CD4-positive, CD25-positive, alpha-beta regulatory T cell (primary cell): ENCODE results near the gene VCX3B. TPM values are rescaled to one million over a fixed set of nuclear protein-coding genes. Genes with fewer than 3 reads are reported as not detected.
"Not testable (repeated sequence)": the region's sequence is repeated elsewhere in the genome, so short reads cannot be mapped to it uniquely, and the experiment has no call there.

ENCODE experiments used
- ATAC-seq, 2 donors: fragments of 150-1000 bp; cut with Tn5 transposase; one replicate each; pipeline ENCODE4 v1.10.0; 2021; ENCODE audit warnings: low read depth in 2 of 2, moderate number of reproducible peaks in 2 of 2, moderate library complexity in 1 of 2
- DNase-seq, 3 donors: peaks; one replicate each; pipeline versions ENCODE4 v3.0.0 to v3.0.0-alpha.2; 2012 to 2022; ENCODE audit warnings: mixed read lengths in 1 of 3
- H3K27ac ChIP-seq: one replicate; pipeline ENCODE4 v1.7.0; 2013; ENCODE audit warnings: mild to moderate bottlenecking, low read length; ENCODE audit not compliant: insufficient read depth, poor library complexity, severe bottlenecking
- H3K27me3 ChIP-seq: one replicate; pipeline ENCODE4 v1.7.0; 2013; ENCODE audit warnings: low read length; ENCODE audit not compliant: control insufficient read depth, insufficient read depth
- H3K36me3 ChIP-seq: one replicate; pipeline ENCODE4 v1.7.0; 2013; ENCODE audit warnings: mild to moderate bottlenecking, low read length, moderate library complexity; ENCODE audit not compliant: control insufficient read depth, insufficient read depth
- H3K4me1 ChIP-seq: 2 replicates; pipeline ENCODE4 v1.7.0; 2013; ENCODE audit warnings: mild to moderate bottlenecking, low read length; ENCODE audit not compliant: insufficient read depth, control insufficient read depth, poor library complexity, severe bottlenecking
- H3K4me3 ChIP-seq: one replicate; pipeline ENCODE4 v1.7.0; 2013; ENCODE audit warnings: low read depth, mild to moderate bottlenecking, low read length, moderate library complexity
- H3K9me3 ChIP-seq, 2 experiments: 1 replicate in 1 of 2; 2 replicates in 1 of 2; pipeline ENCODE4 v1.7.0; 2013; ENCODE audit warnings: low read length in 2 of 2, mild to moderate bottlenecking in 1 of 2, moderate library complexity in 1 of 2; ENCODE audit not compliant: control insufficient read depth in 2 of 2
- H3K27ac Mint-ChIP-seq, 3 donors: one replicate each; pipeline ENCODE4 v1.8.0; 2020 to 2022; ENCODE audit warnings: mild to moderate bottlenecking in 3 of 3, mixed read lengths in 3 of 3, moderate library complexity in 2 of 3
- H3K27me3 Mint-ChIP-seq: one replicate; pipeline ENCODE4 v1.8.0; 2022; ENCODE audit warnings: mild to moderate bottlenecking, mixed read lengths
- H3K36me3 Mint-ChIP-seq: one replicate; pipeline ENCODE4 v1.8.0; 2020; ENCODE audit warnings: mixed read lengths
- H3K4me1 Mint-ChIP-seq, 4 donors: one replicate each; pipeline ENCODE4 v1.8.0; 2020 to 2022; ENCODE audit warnings: mixed read lengths in 4 of 4, mild to moderate bottlenecking in 1 of 4
- H3K4me3 Mint-ChIP-seq, 4 donors: one replicate each; pipeline ENCODE4 v1.8.0; 2020 to 2022; ENCODE audit warnings: mild to moderate bottlenecking in 4 of 4, mixed read lengths in 4 of 4, moderate library complexity in 3 of 4
- H3K9me3 Mint-ChIP-seq, 7 donors: one replicate each; pipeline ENCODE4 v1.8.0; 2020 to 2022; ENCODE audit warnings: mixed read lengths in 7 of 7, mild to moderate bottlenecking in 3 of 7, moderate library complexity in 2 of 7
- polyA plus RNA-seq, 4 donors: library from polyadenylated mRNA; unstranded; fragments of 300-500 nt; fragmentation: Illumina TruSeq; gene quantifications; one replicate each; pipeline ENCODE4 v1.2.3, GENCODE V29; 2021
- total RNA-seq: library from RNA; stranded (reverse); gene quantifications from one replicate; pipeline ENCODE4 v1.2.3, GENCODE V29; 2022

VCX3B gene
- total and polyA plus RNA-seq, 5 donors from 2014 or later: not detected

- not testable (repeated sequence) for H3K36me3 Mint-ChIP-seq, H3K27ac Mint-ChIP-seq, H3K9me3 ChIP-seq, DNase-seq, H3K27me3 ChIP-seq, H3K9me3 Mint-ChIP-seq, H3K4me1 Mint-ChIP-seq, H3K27ac ChIP-seq, H3K27me3 Mint-ChIP-seq, H3K4me1 ChIP-seq, H3K36me3 ChIP-seq, ATAC-seq, H3K4me3 ChIP-seq
- peak overlapping the region in 1 of 4 donors; percentile 44 for H3K4me3 Mint-ChIP-seq
Measured at GRCh38 chrX:8502101-8502500, 37.5 kb downstream of the VCX3B start.

- Histone ChIP-seq H3K27ac (no peak overlapping the region), H3K4me1 (no peaks in the 10 kb centered on the region), H3K4me3 (no peak overlapping the region), H3K27me3 (no peaks in the 10 kb centered on the region), H3K36me3 (no peaks in the 10 kb centered on the region), H3K9me3 (no peaks in the 10 kb centered on the region)
- ATAC-seq: no peak
- Mint-ChIP-seq H3K27ac (no peak overlapping the region), H3K27me3 (no peaks in the 10 kb centered on the region), H3K36me3 (no peaks in the 10 kb centered on the region), H3K9me3 (peaks cover 0 to 6% (median 0%) of the 10 kb centered on the region in 7 donors), H3K4me1 (no peaks in the 10 kb centered on the region), H3K4me3 (no peak overlapping the region)
- no peak for DNase-seq
Measured at GRCh38 chrX:8504451-8504850, 39.8 kb downstream of the VCX3B start.
